WI38 (cell line): Measurements from ENCODE around the gene DNAAF5.

Source experiments
- H3K4me3 ChIP-seq: 2 replicates; pipeline ENCODE4 v1.5.1; 2011; ENCODE audit warnings: low read depth, mild to moderate bottlenecking, control low read depth, low read length
- CTCF ChIP-seq: IDR thresholded peaks from 2 replicates; pipeline ENCODE4 v1.5.1; 2012; ENCODE audit warnings: low read depth, mild to moderate bottlenecking, control low read depth, low read length

DNAAF5 gene

GRCh38 chr7:776381-776780 is 49.9 kb downstream of the DNAAF5 start:
- no peak overlapping the region for H3K4me3 ChIP-seq
- no peak for TF ChIP-seq CTCF

- no peak overlapping the region for H3K4me3 ChIP-seq
- TF ChIP-seq CTCF = no peak
Measured at GRCh38 chr7:776992-777727, 50.7 kb downstream of the DNAAF5 start.

- H3K4me3 ChIP-seq = no peak overlapping the region
- no peak for TF ChIP-seq CTCF
Measured at GRCh38 chr7:777728-778078, 51.2 kb downstream of the DNAAF5 start.

GRCh38 chr7:778271-778967 is 51.9 kb downstream of the DNAAF5 start:
- H3K4me3 ChIP-seq = no peak overlapping the region
- TF ChIP-seq CTCF = no peak

GRCh38 chr7:778968-779451 is 52.5 kb downstream of the DNAAF5 start:
- TF ChIP-seq CTCF = no peak
- no peak overlapping the region for H3K4me3 ChIP-seq

GRCh38 chr7:779480-779879 is 53.0 kb downstream of the DNAAF5 start:
- H3K4me3 ChIP-seq = no peak overlapping the region
- no peak for TF ChIP-seq CTCF

- TF ChIP-seq CTCF = no peak
- H3K4me3 ChIP-seq = no peak overlapping the region
Measured at GRCh38 chr7:780081-780480, 53.6 kb downstream of the DNAAF5 start.
